Panc1 (cell line): ENCODE results near the gene GPR18. TPM values are rescaled to one million over a fixed set of nuclear protein-coding genes. Genes with fewer than 3 reads are reported as not detected.

Experiments used
- ATAC-seq: fragments of 200-7000 bp; cut with Tn5 transposase; 2 replicates; pipeline ENCODE4 v1.9.1; 2020; ENCODE audit warnings: mild to moderate bottlenecking, moderate library complexity
- BruUV-seq: library from RNA; stranded (reverse); fragments of 400-500 nt; replicated peaks from 2 replicates; lab custom pipeline; 2021; lab: Mats Ljungman, UMichigan
- CTCF ChIA-PET: fragments of 300-600 bp; sonication (Branson Sonifier 250); formaldehyde crosslinking; loops from one replicate; lab custom pipeline; 2022; ENCODE audit warnings: antibody characterized with exemption; lab: Charles Lee
- POLR2A ChIA-PET: fragments of 300-600 bp; sonication (Branson Sonifier 250); formaldehyde crosslinking; loops from one replicate; lab custom pipeline; 2022; ENCODE audit warnings: antibody characterized with exemption; lab: Charles Lee
- DNase-seq: peaks from one replicate; pipeline ENCODE4 v3.0.0-alpha.2; 2010; ENCODE audit warnings: low read depth, low spot score
- H3K27ac ChIP-seq: 2 replicates; pipeline ENCODE4 v1.5.1; 2011; ENCODE audit warnings: mild to moderate bottlenecking, low read length, inconsistent platforms
- H3K27me3 ChIP-seq: fragments of 200-500 bp; sonication (Bioruptor generic); 2 replicates; pipeline ENCODE4 v1.6.0; 2014; ENCODE audit warnings: low read length, inconsistent platforms; ENCODE audit not compliant: control insufficient read depth, insufficient read depth
- H3K36me3 ChIP-seq: fragments of 200-500 bp; sonication (Bioruptor generic); 2 replicates; pipeline ENCODE4 v1.5.1; 2014; ENCODE audit warnings: inconsistent platforms, mild to moderate bottlenecking, low read length, moderate library complexity; ENCODE audit not compliant: control insufficient read depth, insufficient read depth
- H3K4me1 ChIP-seq: 2 replicates; pipeline ENCODE4 v1.5.1; 2011; ENCODE audit warnings: inconsistent platforms, mild to moderate bottlenecking, low read length, moderate library complexity; ENCODE audit not compliant: control insufficient read depth, insufficient read depth
- H3K4me3 ChIP-seq, 2 experiments: 2 replicates each; pipeline ENCODE4 v1.5.1; 2011 to 2012; ENCODE audit warnings: low read depth in 2 of 2, low read length in 2 of 2, mild to moderate bottlenecking in 2 of 2, inconsistent platforms in 1 of 2, moderate library complexity in 1 of 2
- H3K9me3 ChIP-seq: fragments of 200-500 bp; sonication (Bioruptor generic); 2 replicates; pipeline ENCODE4 v1.5.1; 2014; ENCODE audit warnings: low read depth, mild to moderate bottlenecking, inconsistent platforms, low read length, moderate library complexity; ENCODE audit not compliant: control insufficient read depth, insufficient read depth
- POLR2AphosphoS5 ChIP-seq: IDR thresholded peaks from 2 replicates; pipeline ENCODE4 v1.6.1; 2012; ENCODE audit warnings: mild to moderate bottlenecking, low read depth, low read length, moderate library complexity
- SIN3A ChIP-seq: IDR thresholded peaks from 2 replicates; pipeline ENCODE4 v1.6.1; 2012; ENCODE audit warnings: low read depth, mild to moderate bottlenecking, low read length, moderate library complexity, borderline replicate concordance; ENCODE audit not compliant: insufficient read depth
- TCF7L2 ChIP-seq: IDR thresholded peaks from 2 replicates; pipeline ENCODE4 v1.6.1; 2011; ENCODE audit warnings: mild to moderate bottlenecking, low read depth, low read length, inconsistent platforms
- in situ Hi-C: cut with HindIII; loops from 2 replicates; pipeline ENCODE4 v1.10.0; 2016; ENCODE audit warnings: low sequenced_read_pairs, low pct_unique_long_range_greater_than_20kb
- intact Hi-C: fragments of 100-400 bp; cut with micrococcal nuclease; formaldehyde crosslinking; loops from one replicate; pipeline ENCODE4 v1.10.0; 2022; ENCODE audit not compliant: unreplicated experiment
- total RNA-seq: library from RNA; stranded (reverse); gene quantifications from one replicate; pipeline ENCODE4 v1.2.1, GENCODE V29; 2021; ENCODE audit not compliant: unreplicated experiment
- TF ChIP-seq, protein P1 (sequence below): fragments of 450-650 bp; IDR thresholded peaks from 2 replicates; pipeline ENCODE4 v1.5.1; 2017; ENCODE audit warnings: mild to moderate bottlenecking
- TF ChIP-seq, protein P2 (sequence below), 2 experiments: IDR thresholded peaks; 2 replicates each; pipeline ENCODE4 v1.6.1; 2011 to 2012; ENCODE audit warnings: low read depth in 2 of 2, control low read depth in 1 of 2, low read length in 1 of 2, mild to moderate bottlenecking in 1 of 2, moderate library complexity in 1 of 2; ENCODE audit not compliant: insufficient read depth in 1 of 2

The GPR18 gene
- total RNA-seq, 1 experiment from 2014 or later: not detected

DNA sequence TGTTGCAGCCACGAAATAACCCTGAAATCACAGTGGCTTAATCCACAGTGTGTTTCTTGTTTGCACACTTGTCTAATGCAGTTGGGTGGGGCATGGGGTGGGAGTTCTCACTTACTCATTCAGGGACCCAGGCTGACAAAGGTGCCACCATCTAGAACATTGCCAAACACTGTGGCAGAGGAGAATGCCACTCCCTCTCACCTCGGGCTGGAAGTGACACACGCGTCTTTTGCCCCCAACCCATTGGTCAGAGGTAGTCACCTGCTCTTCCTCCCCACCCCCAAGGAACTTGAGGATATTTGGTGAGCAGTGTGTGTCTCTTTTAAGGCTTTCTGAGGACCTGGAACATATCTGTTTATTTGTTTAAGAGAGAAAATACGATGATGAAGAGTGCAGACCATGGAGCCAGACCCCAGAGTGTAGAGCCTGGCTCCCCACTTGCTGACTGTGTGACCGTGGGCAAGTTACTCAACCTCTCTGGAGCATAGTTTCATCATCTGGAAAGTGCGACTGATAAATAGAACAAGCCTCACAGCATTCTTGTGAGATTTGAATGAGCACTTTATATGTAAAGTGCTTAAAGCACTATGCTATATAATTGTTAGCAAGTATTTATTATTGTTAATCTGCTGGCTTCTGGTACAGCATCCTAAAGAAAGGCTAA lies 31.6 kb upstream of the GPR18 start:
- BruUV-seq: no TSS peak
- intact Hi-C loops: no loop called here
- CTCF ChIA-PET: no interaction called here

DNA sequence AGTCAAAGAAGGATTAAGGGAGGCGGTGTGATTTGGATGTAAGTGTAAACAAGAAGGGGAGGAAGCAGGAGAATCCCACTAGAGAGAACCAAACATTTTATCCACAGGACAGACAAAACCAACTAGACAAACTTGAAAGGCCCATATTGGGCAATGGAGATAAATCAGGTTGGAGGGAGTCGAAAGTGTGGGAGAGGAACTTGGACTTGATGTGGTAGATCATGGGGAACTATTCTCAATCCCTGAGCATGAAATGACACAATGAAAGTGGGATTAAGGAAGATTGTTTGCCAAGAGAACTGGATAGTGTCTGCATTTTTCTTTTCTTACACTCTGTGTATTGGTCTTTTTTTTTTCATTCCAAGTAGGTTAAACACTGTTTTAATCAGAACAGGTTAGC lies 31.1 kb upstream of the GPR18 start:
- ChIA-PET POLR2A (interaction anchor here (0.5 kb wide), 1 partner anchor 136 kb away, joined by 7 read pairs; no protein-coding TSS in a partner anchor), CTCF (no interaction called here)
- no peak overlapping the region for H3K4me3 ChIP-seq
- TF ChIP-seq, protein P1, sequence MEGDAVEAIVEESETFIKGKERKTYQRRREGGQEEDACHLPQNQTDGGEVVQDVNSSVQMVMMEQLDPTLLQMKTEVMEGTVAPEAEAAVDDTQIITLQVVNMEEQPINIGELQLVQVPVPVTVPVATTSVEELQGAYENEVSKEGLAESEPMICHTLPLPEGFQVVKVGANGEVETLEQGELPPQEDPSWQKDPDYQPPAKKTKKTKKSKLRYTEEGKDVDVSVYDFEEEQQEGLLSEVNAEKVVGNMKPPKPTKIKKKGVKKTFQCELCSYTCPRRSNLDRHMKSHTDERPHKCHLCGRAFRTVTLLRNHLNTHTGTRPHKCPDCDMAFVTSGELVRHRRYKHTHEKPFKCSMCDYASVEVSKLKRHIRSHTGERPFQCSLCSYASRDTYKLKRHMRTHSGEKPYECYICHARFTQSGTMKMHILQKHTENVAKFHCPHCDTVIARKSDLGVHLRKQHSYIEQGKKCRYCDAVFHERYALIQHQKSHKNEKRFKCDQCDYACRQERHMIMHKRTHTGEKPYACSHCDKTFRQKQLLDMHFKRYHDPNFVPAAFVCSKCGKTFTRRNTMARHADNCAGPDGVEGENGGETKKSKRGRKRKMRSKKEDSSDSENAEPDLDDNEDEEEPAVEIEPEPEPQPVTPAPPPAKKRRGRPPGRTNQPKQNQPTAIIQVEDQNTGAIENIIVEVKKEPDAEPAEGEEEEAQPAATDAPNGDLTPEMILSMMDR: no peak
- no peak for TF ChIP-seq SIN3A
- TF ChIP-seq TCF7L2: no peak
- H3K27me3 ChIP-seq: no peaks in the 10 kb centered on the region
- in situ Hi-C loops: no loop called here
- no peaks in the 10 kb centered on the region for H3K9me3 ChIP-seq
- no peaks in the 10 kb centered on the region for H3K36me3 ChIP-seq
- intact Hi-C loops: no loop called here
- no peak for DNase-seq
- BruUV-seq: no TSS peak
- ATAC-seq: no peak
- no peaks in the 10 kb centered on the region for H3K4me1 ChIP-seq
- H3K27ac ChIP-seq: no peak overlapping the region

More for the DNA sequence above, 31.6 kb upstream of the GPR18 start:
- H3K4me3 ChIP-seq: no peak overlapping the region
- H3K36me3 ChIP-seq: no peaks in the 10 kb centered on the region
- no peak overlapping the region for H3K27ac ChIP-seq
- no peak for DNase-seq
- no peaks in the 10 kb centered on the region for H3K27me3 ChIP-seq
- H3K4me1 ChIP-seq: no peaks in the 10 kb centered on the region
- TF ChIP-seq, protein P2, sequence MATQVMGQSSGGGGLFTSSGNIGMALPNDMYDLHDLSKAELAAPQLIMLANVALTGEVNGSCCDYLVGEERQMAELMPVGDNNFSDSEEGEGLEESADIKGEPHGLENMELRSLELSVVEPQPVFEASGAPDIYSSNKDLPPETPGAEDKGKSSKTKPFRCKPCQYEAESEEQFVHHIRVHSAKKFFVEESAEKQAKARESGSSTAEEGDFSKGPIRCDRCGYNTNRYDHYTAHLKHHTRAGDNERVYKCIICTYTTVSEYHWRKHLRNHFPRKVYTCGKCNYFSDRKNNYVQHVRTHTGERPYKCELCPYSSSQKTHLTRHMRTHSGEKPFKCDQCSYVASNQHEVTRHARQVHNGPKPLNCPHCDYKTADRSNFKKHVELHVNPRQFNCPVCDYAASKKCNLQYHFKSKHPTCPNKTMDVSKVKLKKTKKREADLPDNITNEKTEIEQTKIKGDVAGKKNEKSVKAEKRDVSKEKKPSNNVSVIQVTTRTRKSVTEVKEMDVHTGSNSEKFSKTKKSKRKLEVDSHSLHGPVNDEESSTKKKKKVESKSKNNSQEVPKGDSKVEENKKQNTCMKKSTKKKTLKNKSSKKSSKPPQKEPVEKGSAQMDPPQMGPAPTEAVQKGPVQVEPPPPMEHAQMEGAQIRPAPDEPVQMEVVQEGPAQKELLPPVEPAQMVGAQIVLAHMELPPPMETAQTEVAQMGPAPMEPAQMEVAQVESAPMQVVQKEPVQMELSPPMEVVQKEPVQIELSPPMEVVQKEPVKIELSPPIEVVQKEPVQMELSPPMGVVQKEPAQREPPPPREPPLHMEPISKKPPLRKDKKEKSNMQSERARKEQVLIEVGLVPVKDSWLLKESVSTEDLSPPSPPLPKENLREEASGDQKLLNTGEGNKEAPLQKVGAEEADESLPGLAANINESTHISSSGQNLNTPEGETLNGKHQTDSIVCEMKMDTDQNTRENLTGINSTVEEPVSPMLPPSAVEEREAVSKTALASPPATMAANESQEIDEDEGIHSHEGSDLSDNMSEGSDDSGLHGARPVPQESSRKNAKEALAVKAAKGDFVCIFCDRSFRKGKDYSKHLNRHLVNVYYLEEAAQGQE (IDR thresholded peaks at IDR 0.05; ENCODE audit: insufficient read depth in 1 of 2, low read depth in 2 of 2, low read length in 1 of 2): no peak
- TF ChIP-seq TCF7L2: no peak
- no peak for TF ChIP-seq POLR2AphosphoS5
- TF ChIP-seq, protein P1: no peak
- no peak for TF ChIP-seq SIN3A
- POLR2A ChIA-PET: no interaction called here
- in situ Hi-C loops: no loop called here
- no peaks in the 10 kb centered on the region for H3K9me3 ChIP-seq
- ATAC-seq: no peak
